ENCODE results near the gene CLEC4F. TPM values are rescaled to one million over a fixed set of nuclear protein-coding genes. Genes with fewer than 3 reads are reported as not detected.
"Not testable (repeated sequence)": the region's sequence is repeated elsewhere in the genome, so short reads cannot be mapped to it uniquely, and the experiment has no call there.

Gene CLEC4F
- total RNA-seq, 1 donor from 2014 or later: not detected

- Histone ChIP-seq H3K4me3 (ENCODE audit: low read depth, low read length) (no peak overlapping the region), H3K36me3 (ENCODE audit: control insufficient read depth, insufficient read depth, low read length) (no peaks in the 10 kb centered on the region), H3K27me3 (ENCODE audit: control insufficient read depth, insufficient read depth, low read length) (peaks cover 2% of the 10 kb centered on the region)
- DNase-seq (ENCODE audit: low read depth): no peak
- TF ChIP-seq CTCF (IDR thresholded peaks at IDR 0.05; ENCODE audit: insufficient read depth, low read length, poor library complexity, severe bottlenecking): no peak
These were observed 18.7 kb downstream of the CLEC4F start for GRCh38 chr2:70801607-70802263.

GRCh38 chr2:70799706-70800105 lies 20.7 kb downstream of the CLEC4F start:
- peaks cover 11% of the 10 kb centered on the region for H3K27me3 ChIP-seq (ENCODE audit: control insufficient read depth, insufficient read depth, low read length)
- no peak overlapping the region for H3K4me3 ChIP-seq (ENCODE audit: low read depth, low read length)
- no peaks in the 10 kb centered on the region for H3K36me3 ChIP-seq (ENCODE audit: control insufficient read depth, insufficient read depth, low read length)
- TF ChIP-seq CTCF (IDR thresholded peaks at IDR 0.05; ENCODE audit: insufficient read depth, low read length, poor library complexity, severe bottlenecking): no peak
- DNase-seq (ENCODE audit: low read depth): no peak

- not testable (repeated sequence) for H3K4me3 ChIP-seq (ENCODE audit: low read depth, low read length)
- H3K27me3 ChIP-seq (ENCODE audit: control insufficient read depth, insufficient read depth, low read length): peaks cover 13% of the 10 kb centered on the region
These were observed 22.4 kb downstream of the CLEC4F start for GRCh38 chr2:70797996-70798395.

GRCh38 chr2:70797506-70797905 lies 22.9 kb downstream of the CLEC4F start:
- DNase-seq (ENCODE audit: low read depth): no peak
- H3K27me3 ChIP-seq (ENCODE audit: control insufficient read depth, insufficient read depth, low read length): peaks cover 13% of the 10 kb centered on the region
- H3K36me3 ChIP-seq (ENCODE audit: control insufficient read depth, insufficient read depth, low read length): no peaks in the 10 kb centered on the region
- TF ChIP-seq CTCF (IDR thresholded peaks at IDR 0.05; ENCODE audit: insufficient read depth, low read length, poor library complexity, severe bottlenecking): no peak
- H3K4me3 ChIP-seq (ENCODE audit: low read depth, low read length): no peak overlapping the region

More at GRCh38 chr2:70797996-70798395, 22.4 kb downstream of the CLEC4F start:
- DNase-seq (ENCODE audit: low read depth); H3K36me3 ChIP-seq (ENCODE audit: control insufficient read depth, insufficient read depth, low read length): not testable (repeated sequence)

GRCh38 chr2:70796262-70796661 lies 24.1 kb downstream of the CLEC4F start:
- H3K27me3 ChIP-seq (ENCODE audit: control insufficient read depth, insufficient read depth, low read length): peaks cover 19% of the 10 kb centered on the region
- no peak for TF ChIP-seq CTCF (IDR thresholded peaks at IDR 0.05; ENCODE audit: insufficient read depth, low read length, poor library complexity, severe bottlenecking)

GRCh38 chr2:70795164-70795995 lies 25.0 kb downstream of the CLEC4F start:
- no peak for DNase-seq (ENCODE audit: low read depth)
- no peaks in the 10 kb centered on the region for H3K36me3 ChIP-seq (ENCODE audit: control insufficient read depth, insufficient read depth, low read length)
- H3K4me3 ChIP-seq (ENCODE audit: low read depth, low read length): no peak overlapping the region
- no peak for TF ChIP-seq CTCF (IDR thresholded peaks at IDR 0.05; ENCODE audit: insufficient read depth, low read length, poor library complexity, severe bottlenecking)
- peaks cover 25% of the 10 kb centered on the region for H3K27me3 ChIP-seq (ENCODE audit: control insufficient read depth, insufficient read depth, low read length)

More at GRCh38 chr2:70796262-70796661, 24.1 kb downstream of the CLEC4F start:
- Histone ChIP-seq H3K36me3 (ENCODE audit: control insufficient read depth, insufficient read depth, low read length) (no peaks in the 10 kb centered on the region), H3K4me3 (ENCODE audit: low read depth, low read length) (no peak overlapping the region)
- DNase-seq (ENCODE audit: low read depth): no peak
